Body of pancreas (tissue), 4 donors: Measurements from ENCODE around the gene ATP2B1.

Experiments used
- POLR2A ChIP-seq, 3 donors: fragments of 450-650 bp; IDR thresholded peaks; one replicate each; pipeline ENCODE4 v1.6.1; 2016; ENCODE audit warnings: antibody characterized with exemption in 3 of 3, mild to moderate bottlenecking in 2 of 3
- TF ChIP-seq, protein P1 (sequence below), 7 experiments: fragments of 450-650 bp in 4 of 7; fragments of 200-600 bp in 3 of 7; sonication (generic) in 3 of 7; IDR thresholded peaks; one replicate each; pipeline ENCODE4 v1.5.1; 2016 to 2019; ENCODE audit warnings: antibody characterized with exemption in 7 of 7

DNA sequence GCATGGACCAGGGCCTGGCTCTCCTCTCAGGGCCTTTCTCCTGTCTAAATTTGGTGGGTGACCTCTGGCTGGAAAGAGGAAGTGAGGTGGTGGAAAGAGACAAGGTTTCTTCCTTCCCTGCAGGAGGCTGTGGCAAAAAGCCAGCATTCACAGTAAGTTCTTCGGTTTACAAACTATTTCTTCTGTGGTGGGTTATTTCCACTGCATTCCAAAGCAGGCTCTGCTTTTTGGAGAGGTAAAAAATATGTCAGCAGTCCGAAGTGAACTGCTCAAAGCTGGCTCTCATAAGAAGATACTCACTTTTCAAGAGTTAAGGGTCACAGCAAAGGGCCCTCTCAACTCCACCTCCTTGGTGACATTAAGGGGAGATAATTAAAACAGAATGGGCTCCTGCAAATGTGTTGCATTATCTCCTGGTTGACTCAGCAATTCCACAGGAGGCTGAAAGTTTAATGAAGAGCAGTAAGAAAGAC, 133.9 kb downstream of the ATP2B1 start:
- TF ChIP-seq, protein P1, sequence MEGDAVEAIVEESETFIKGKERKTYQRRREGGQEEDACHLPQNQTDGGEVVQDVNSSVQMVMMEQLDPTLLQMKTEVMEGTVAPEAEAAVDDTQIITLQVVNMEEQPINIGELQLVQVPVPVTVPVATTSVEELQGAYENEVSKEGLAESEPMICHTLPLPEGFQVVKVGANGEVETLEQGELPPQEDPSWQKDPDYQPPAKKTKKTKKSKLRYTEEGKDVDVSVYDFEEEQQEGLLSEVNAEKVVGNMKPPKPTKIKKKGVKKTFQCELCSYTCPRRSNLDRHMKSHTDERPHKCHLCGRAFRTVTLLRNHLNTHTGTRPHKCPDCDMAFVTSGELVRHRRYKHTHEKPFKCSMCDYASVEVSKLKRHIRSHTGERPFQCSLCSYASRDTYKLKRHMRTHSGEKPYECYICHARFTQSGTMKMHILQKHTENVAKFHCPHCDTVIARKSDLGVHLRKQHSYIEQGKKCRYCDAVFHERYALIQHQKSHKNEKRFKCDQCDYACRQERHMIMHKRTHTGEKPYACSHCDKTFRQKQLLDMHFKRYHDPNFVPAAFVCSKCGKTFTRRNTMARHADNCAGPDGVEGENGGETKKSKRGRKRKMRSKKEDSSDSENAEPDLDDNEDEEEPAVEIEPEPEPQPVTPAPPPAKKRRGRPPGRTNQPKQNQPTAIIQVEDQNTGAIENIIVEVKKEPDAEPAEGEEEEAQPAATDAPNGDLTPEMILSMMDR (IDR thresholded peaks at IDR 0.05), result no peak
- no peak for TF ChIP-seq POLR2A (IDR thresholded peaks at IDR 0.05)
